Breast epithelium (tissue), 4 donors: ENCODE data around the gene CR1L. TPM values are rescaled to one million over a fixed set of nuclear protein-coding genes. Genes with fewer than 3 reads are reported as not detected.
"Not testable (repeated sequence)": the region's sequence is repeated elsewhere in the genome, so short reads cannot be mapped to it uniquely, and the experiment has no call there.

Source experiments
- DNase-seq, 2 donors: peaks; one replicate each; pipeline ENCODE4 v3.0.0-alpha.2; 2019; ENCODE audit warnings: low spot score in 2 of 2
- H3K27ac ChIP-seq, 2 donors: fragments of 200-600 bp; sonication (generic) in 1 of 2; one replicate each; pipeline ENCODE4 v1.5.1; 2016 to 2019; ENCODE audit warnings: mild to moderate bottlenecking in 1 of 2
- H3K27me3 ChIP-seq, 2 donors: fragments of 200-600 bp; sonication (generic) in 1 of 2; one replicate each; pipeline versions ENCODE4 v1.5.1 to v1.6.0; 2017 to 2019; ENCODE audit warnings: control low read depth in 1 of 2, mild to moderate bottlenecking in 1 of 2
- H3K36me3 ChIP-seq: fragments of 200-600 bp; one replicate; pipeline ENCODE4 v1.5.1; 2019
- H3K4me1 ChIP-seq, 2 donors: fragments of 200-600 bp; sonication (generic); one replicate each; pipeline ENCODE4 v1.5.1; 2016 to 2019; ENCODE audit warnings: control low read depth in 1 of 2
- H3K4me3 ChIP-seq, 3 donors: fragments of 200-600 bp; sonication (generic); 1 replicate in 2 of 3; 2 replicates in 1 of 3; pipeline ENCODE4 v1.5.1; 2016 to 2019; ENCODE audit warnings: mild to moderate bottlenecking in 3 of 3, moderate library complexity in 2 of 3
- H3K9me3 ChIP-seq, 2 donors: fragments of 200-600 bp; sonication (generic) in 1 of 2; one replicate each; pipeline ENCODE4 v1.5.1; 2016 to 2019; ENCODE audit warnings: control low read depth in 1 of 2
- POLR2A ChIP-seq: fragments of 450-650 bp; IDR thresholded peaks from one replicate; pipeline ENCODE4 v1.6.1; 2016; ENCODE audit warnings: antibody characterized with exemption, mild to moderate bottlenecking, moderate library complexity
- POLR2AphosphoS5 ChIP-seq, 3 donors: sonication (generic); formaldehyde crosslinking; IDR thresholded peaks; one replicate each; pipeline ENCODE4 v1.6.1; 2017; ENCODE audit warnings: antibody characterized with exemption in 3 of 3
- intact Hi-C: fragments of 100-400 bp; cut with DNase I; formaldehyde crosslinking; loops from one replicate; pipeline ENCODE4 v1.15.1; 2023; ENCODE audit warnings: low total_unique reads
- total RNA-seq, 3 donors: library from RNA; depleted of rRNA; stranded (reverse); fragments of >200 nt; gene quantifications; one replicate each; pipeline ENCODE4 v1.1.0, GENCODE V29; 2016
- TF ChIP-seq, protein P1 (sequence below), 3 donors: fragments of 450-650 bp; IDR thresholded peaks; one replicate each; pipeline ENCODE4 v1.5.1; 2016 to 2017; ENCODE audit warnings: antibody characterized with exemption in 3 of 3, mild to moderate bottlenecking in 3 of 3, moderate library complexity in 3 of 3

CR1L gene
- total RNA-seq, 3 donors from 2014 or later: not detected

DNA sequence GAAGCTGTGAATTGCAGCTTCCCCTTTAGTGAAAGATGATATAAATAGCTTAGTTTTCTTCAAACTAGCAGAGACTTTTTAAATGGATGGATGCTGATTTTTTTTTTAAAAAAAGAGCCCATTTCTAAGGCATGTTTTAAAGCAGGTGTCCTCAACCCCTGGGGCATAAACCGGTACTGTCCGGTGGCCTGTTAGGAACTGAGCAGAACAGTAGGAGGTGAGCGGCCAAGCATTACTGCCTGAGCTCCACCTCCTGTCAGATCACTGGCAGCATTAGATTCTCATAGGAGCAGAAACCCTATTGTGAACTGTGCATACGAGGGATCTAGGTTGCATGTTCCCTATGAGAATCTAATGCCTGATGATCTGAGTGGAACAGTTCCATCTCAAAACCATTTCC, 31.2 kb downstream of the CR1L start:
- TF ChIP-seq POLR2A: no peak
- TF ChIP-seq POLR2AphosphoS5 (IDR thresholded peaks at IDR 0.05): no peak
- TF ChIP-seq, protein P1, sequence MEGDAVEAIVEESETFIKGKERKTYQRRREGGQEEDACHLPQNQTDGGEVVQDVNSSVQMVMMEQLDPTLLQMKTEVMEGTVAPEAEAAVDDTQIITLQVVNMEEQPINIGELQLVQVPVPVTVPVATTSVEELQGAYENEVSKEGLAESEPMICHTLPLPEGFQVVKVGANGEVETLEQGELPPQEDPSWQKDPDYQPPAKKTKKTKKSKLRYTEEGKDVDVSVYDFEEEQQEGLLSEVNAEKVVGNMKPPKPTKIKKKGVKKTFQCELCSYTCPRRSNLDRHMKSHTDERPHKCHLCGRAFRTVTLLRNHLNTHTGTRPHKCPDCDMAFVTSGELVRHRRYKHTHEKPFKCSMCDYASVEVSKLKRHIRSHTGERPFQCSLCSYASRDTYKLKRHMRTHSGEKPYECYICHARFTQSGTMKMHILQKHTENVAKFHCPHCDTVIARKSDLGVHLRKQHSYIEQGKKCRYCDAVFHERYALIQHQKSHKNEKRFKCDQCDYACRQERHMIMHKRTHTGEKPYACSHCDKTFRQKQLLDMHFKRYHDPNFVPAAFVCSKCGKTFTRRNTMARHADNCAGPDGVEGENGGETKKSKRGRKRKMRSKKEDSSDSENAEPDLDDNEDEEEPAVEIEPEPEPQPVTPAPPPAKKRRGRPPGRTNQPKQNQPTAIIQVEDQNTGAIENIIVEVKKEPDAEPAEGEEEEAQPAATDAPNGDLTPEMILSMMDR (IDR thresholded peaks at IDR 0.05): no peak
- Histone ChIP-seq H3K36me3 (no peaks in the 10 kb centered on the region), H3K9me3 (no peaks in the 10 kb centered on the region), H3K4me3 (no peak overlapping the region), H3K4me1 (no peaks in the 10 kb centered on the region), H3K27me3 (peaks cover 0 to 10% of the 10 kb centered on the region in 2 donors), H3K27ac (no peak overlapping the region)
- no peak for DNase-seq
- intact Hi-C loops: loop anchor here (5.0 kb wide), 1 partner anchor 599 kb away; no protein-coding TSS in a partner anchor

DNA sequence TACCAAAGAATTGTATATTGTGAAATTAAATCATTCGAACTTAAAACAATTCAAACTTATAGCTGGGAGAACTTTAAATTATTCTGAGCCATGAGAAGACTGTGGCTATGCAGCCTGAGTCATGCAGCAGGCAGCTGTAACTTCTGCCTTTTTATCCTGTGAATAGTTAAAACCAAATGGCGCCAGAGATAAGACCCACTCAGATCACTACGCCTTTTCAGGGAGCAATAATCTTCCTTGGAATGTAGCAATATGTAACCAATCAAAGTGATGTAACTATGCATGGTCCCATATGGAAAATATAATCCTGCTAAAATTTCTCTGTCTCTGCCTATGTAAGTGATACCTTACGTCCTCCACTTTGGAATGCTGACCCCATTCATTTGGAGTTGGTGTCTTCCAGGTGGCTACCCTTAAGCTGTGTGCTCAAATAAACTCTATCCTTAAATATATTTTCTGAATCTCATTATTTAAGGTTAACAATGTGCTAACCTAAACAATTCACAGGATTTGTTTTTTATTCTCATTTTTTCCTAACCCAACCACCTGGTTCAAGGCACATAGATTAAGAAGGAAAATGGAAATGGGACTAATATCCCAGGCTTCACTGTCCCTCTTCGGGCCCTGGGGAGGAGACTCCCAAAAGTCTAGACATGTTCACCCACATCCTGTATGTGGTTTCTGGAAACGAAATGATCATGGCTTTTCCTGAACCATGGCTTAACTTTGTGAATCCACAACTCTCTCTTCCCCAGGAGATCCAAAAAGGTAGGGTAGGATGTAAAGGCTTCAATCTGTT, 35.9 kb downstream of the CR1L start:
- DNase-seq, H3K4me1 ChIP-seq, H3K9me3 ChIP-seq, H3K4me3 ChIP-seq, intact Hi-C loops, H3K36me3 ChIP-seq, H3K27ac ChIP-seq, H3K27me3 ChIP-seq: not testable (repeated sequence)

GRCh38 chr1:207682872-207683434, 38.0 kb downstream of the CR1L start:
- DNase-seq, H3K4me1 ChIP-seq, H3K27me3 ChIP-seq, H3K9me3 ChIP-seq, H3K36me3 ChIP-seq, H3K27ac ChIP-seq, intact Hi-C loops, H3K4me3 ChIP-seq: not testable (repeated sequence)

GRCh38 chr1:207690551-207690950, 45.6 kb downstream of the CR1L start:
- H3K4me3 ChIP-seq, H3K27ac ChIP-seq, H3K9me3 ChIP-seq, DNase-seq, H3K27me3 ChIP-seq, H3K36me3 ChIP-seq, H3K4me1 ChIP-seq, intact Hi-C loops: not testable (repeated sequence)

DNA sequence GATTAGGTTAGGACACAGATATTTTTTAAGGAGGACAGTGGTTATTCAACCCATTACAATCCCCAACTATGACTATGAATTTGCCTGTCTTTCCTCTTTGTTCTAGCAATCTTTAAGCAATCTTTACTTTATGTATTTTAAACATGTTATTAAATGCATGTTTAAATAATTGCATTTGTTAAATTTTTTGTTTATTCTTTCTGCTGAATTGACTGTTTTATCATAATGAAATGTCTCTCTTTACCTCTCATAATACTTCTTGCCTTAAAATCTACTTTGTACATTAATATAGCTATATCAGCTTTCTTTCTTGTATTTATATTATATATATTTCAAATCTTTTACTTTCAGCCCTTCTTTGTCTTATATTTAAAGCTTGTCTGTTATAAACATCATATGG, 46.1 kb downstream of the CR1L start:
- intact Hi-C loops: no loop called here
- no peaks in the 10 kb centered on the region for H3K9me3 ChIP-seq
- no peak overlapping the region for H3K27ac ChIP-seq
- no peak overlapping the region for H3K4me3 ChIP-seq
- H3K27me3 ChIP-seq: no peaks in the 10 kb centered on the region
- H3K4me1 ChIP-seq: no peaks in the 10 kb centered on the region
- H3K36me3 ChIP-seq: no peaks in the 10 kb centered on the region
- TF ChIP-seq POLR2A: no peak
- no peak for TF ChIP-seq POLR2AphosphoS5 (IDR thresholded peaks at IDR 0.05)
- TF ChIP-seq, protein P1 (IDR thresholded peaks at IDR 0.05): no peak
- no peak for DNase-seq

DNA sequence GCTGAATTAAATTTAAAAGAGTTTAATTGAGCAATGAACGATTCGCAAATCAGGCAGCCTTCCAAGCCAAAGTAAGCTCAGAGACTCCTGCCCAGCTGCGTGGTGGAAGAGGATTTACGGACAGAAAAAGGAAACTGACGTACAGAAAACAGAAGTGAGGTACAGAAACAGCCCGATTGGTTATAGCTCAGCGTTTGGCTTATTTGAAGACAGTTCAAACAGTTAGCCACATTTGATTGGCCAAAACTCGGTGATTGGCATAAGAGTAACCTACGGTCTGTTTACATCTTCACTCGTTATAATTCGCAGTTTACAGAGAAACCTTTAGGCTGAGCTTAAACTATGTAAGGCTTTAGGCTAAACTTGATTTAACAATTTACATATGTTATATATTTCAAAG, 46.9 kb downstream of the CR1L start:
- H3K36me3 ChIP-seq: no peaks in the 10 kb centered on the region
- intact Hi-C loops: no loop called here
- no peaks in the 10 kb centered on the region for H3K4me1 ChIP-seq
- H3K27me3 ChIP-seq: no peaks in the 10 kb centered on the region
- TF ChIP-seq, protein P1 (IDR thresholded peaks at IDR 0.05): no peak
- TF ChIP-seq POLR2A (no peak), POLR2AphosphoS5 (IDR thresholded peaks at IDR 0.05) (no peak)
- H3K27ac ChIP-seq: no peak overlapping the region
- DNase-seq: no peak
- no peak overlapping the region for H3K4me3 ChIP-seq
- no peaks in the 10 kb centered on the region for H3K9me3 ChIP-seq

- DNase-seq, H3K27ac ChIP-seq, H3K4me3 ChIP-seq, intact Hi-C loops, H3K4me1 ChIP-seq, H3K36me3 ChIP-seq, H3K9me3 ChIP-seq, H3K27me3 ChIP-seq: not testable (repeated sequence)
Observed at GRCh38 chr1:207692291-207692690, 47.4 kb downstream of the CR1L start.
